Caco-2 (cell line): ENCODE results near the gene UGT1A9. TPM values are rescaled to one million over a fixed set of nuclear protein-coding genes. Genes with fewer than 3 reads are reported as not detected.

Source experiments
- BruUV-seq: library from RNA; stranded (reverse); fragments of 400-500 nt; replicated peaks from 2 replicates; lab custom pipeline; 2021; lab: Mats Ljungman, UMichigan
- CTCF ChIA-PET: fragments of 300-600 bp; sonication (Branson Sonifier 250); formaldehyde crosslinking; loops from one replicate; lab custom pipeline; 2022; ENCODE audit warnings: antibody characterized with exemption; lab: Charles Lee
- POLR2A ChIA-PET: fragments of 300-600 bp; sonication (Branson Sonifier 250); formaldehyde crosslinking; loops from one replicate; lab custom pipeline; 2022; ENCODE audit warnings: antibody characterized with exemption; lab: Charles Lee
- DNase-seq, 2 experiments: peaks; one replicate each; pipeline versions ENCODE4 v3.0.0 to v3.0.0-alpha.2; 2020 to 2022
- H3K27me3 ChIP-seq: replicated peaks from 2 replicates; pipeline ENCODE4 v1.6.0; 2011; ENCODE audit warnings: low read length; ENCODE audit not compliant: control insufficient read depth, insufficient read depth
- H3K36me3 ChIP-seq: 2 replicates; pipeline ENCODE4 v1.5.1; 2011; ENCODE audit warnings: low read length; ENCODE audit not compliant: control insufficient read depth, insufficient read depth
- H3K4me1 ChIP-seq: fragments of 250-450 bp; sonication (Bioruptor Pico); 2 replicates; pipeline ENCODE4 v1.5.1; 2020; ENCODE audit warnings: mild to moderate bottlenecking
- H3K4me3 ChIP-seq: 2 replicates; pipeline ENCODE4 v1.5.1; 2011; ENCODE audit warnings: low read depth, mild to moderate bottlenecking, control low read depth, low read length
- H3K9me3 ChIP-seq: fragments of 250-450 bp; sonication (Bioruptor Pico); 2 replicates; pipeline ENCODE4 v1.5.1; 2020; ENCODE audit warnings: mild to moderate bottlenecking, moderate library complexity
- H3K27ac Mint-ChIP-seq: one replicate; pipeline ENCODE4 v1.8.0; 2022; ENCODE audit warnings: mixed read lengths; ENCODE audit not compliant: unreplicated experiment
- H3K27me3 Mint-ChIP-seq: one replicate; pipeline ENCODE4 v1.8.0; 2022; ENCODE audit warnings: mixed read lengths; ENCODE audit not compliant: insufficient read depth, unreplicated experiment
- H3K36me3 Mint-ChIP-seq: one replicate; pipeline ENCODE4 v1.8.0; 2022; ENCODE audit warnings: mild to moderate bottlenecking, mixed read lengths; ENCODE audit not compliant: insufficient read depth, unreplicated experiment
- H3K4me1 Mint-ChIP-seq: one replicate; pipeline ENCODE4 v1.8.0; 2022; ENCODE audit warnings: low read depth, mixed read lengths; ENCODE audit not compliant: unreplicated experiment
- H3K4me3 Mint-ChIP-seq: one replicate; pipeline ENCODE4 v1.8.0; 2022; ENCODE audit warnings: mild to moderate bottlenecking, moderate library complexity, mixed read lengths; ENCODE audit not compliant: unreplicated experiment
- H3K9me3 Mint-ChIP-seq: one replicate; pipeline ENCODE4 v1.8.0; 2022; ENCODE audit warnings: mixed read lengths; ENCODE audit not compliant: unreplicated experiment
- CTCF ChIP-seq, 2 experiments: fragments of 200-600 bp in 1 of 2; IDR thresholded peaks; 1 replicate in 1 of 2; 2 replicates in 1 of 2; pipeline versions ENCODE4 v1.5.1 to v1.8.0; 2011 to 2022; ENCODE audit warnings: antibody characterized with exemption in 1 of 2, control low read depth in 1 of 2, inconsistent platforms in 1 of 2, low read depth in 1 of 2, low read length in 1 of 2, mild to moderate bottlenecking in 1 of 2, moderate library complexity in 1 of 2; ENCODE audit not compliant: insufficient read depth in 1 of 2, severe bottlenecking in 1 of 2, unreplicated experiment in 1 of 2
- intact Hi-C: fragments of 100-400 bp; cut with micrococcal nuclease; formaldehyde crosslinking; loops from one replicate; pipeline ENCODE4 v1.10.0; 2022; ENCODE audit not compliant: unreplicated experiment
- total RNA-seq: library from RNA; stranded (reverse); gene quantifications from 2 replicates; pipeline ENCODE4 v1.2.3, GENCODE V29; 2022

The UGT1A9 gene
- total RNA-seq, 1 experiment from 2014 or later = 0.20 TPM

- Mint-ChIP-seq H3K27me3 (no peaks in the 10 kb centered on the region), H3K4me3 (no peak overlapping the region), H3K4me1 (no peaks in the 10 kb centered on the region), H3K27ac (no peak overlapping the region), H3K36me3 (no peaks in the 10 kb centered on the region), H3K9me3 (no peaks in the 10 kb centered on the region)
- intact Hi-C loops = no loop called here
- H3K9me3 ChIP-seq = no peaks in the 10 kb centered on the region
- no TSS peak for BruUV-seq
- H3K4me3 ChIP-seq = no peak overlapping the region
- H3K4me1 ChIP-seq = no peaks in the 10 kb centered on the region
- CTCF ChIA-PET = no interaction called here
- POLR2A ChIA-PET = no interaction called here
- DNase-seq = no peak
- no peaks in the 10 kb centered on the region for H3K36me3 ChIP-seq
- no peak for TF ChIP-seq CTCF (IDR thresholded peaks at IDR 0.05; ENCODE audit: insufficient read depth in 1 of 2, low read depth in 1 of 2, low read length in 1 of 2, severe bottlenecking in 1 of 2, unreplicated experiment in 1 of 2)
- no peaks in the 10 kb centered on the region for H3K27me3 ChIP-seq
Observed at GRCh38 chr2:233789554-233789953, 117.9 kb downstream of the UGT1A9 start.

GRCh38 chr2:233791151-233791882, 119.6 kb downstream of the UGT1A9 start:
- BruUV-seq = no TSS peak
- Histone ChIP-seq H3K4me1 (no peaks in the 10 kb centered on the region), H3K9me3 (no peaks in the 10 kb centered on the region), H3K4me3 (no peak overlapping the region), H3K27me3 (no peaks in the 10 kb centered on the region), H3K36me3 (no peaks in the 10 kb centered on the region)
- CTCF ChIA-PET = no interaction called here
- H3K9me3 Mint-ChIP-seq = no peaks in the 10 kb centered on the region
- no peaks in the 10 kb centered on the region for H3K4me1 Mint-ChIP-seq
- no peak for TF ChIP-seq CTCF (IDR thresholded peaks at IDR 0.05; ENCODE audit: insufficient read depth in 1 of 2, low read depth in 1 of 2, low read length in 1 of 2, severe bottlenecking in 1 of 2, unreplicated experiment in 1 of 2)
- intact Hi-C loops = no loop called here
- no peaks in the 10 kb centered on the region for H3K36me3 Mint-ChIP-seq
- H3K27ac Mint-ChIP-seq = no peak overlapping the region
- DNase-seq = no peak
- POLR2A ChIA-PET = no interaction called here
- no peak overlapping the region for H3K4me3 Mint-ChIP-seq
- no peaks in the 10 kb centered on the region for H3K27me3 Mint-ChIP-seq

GRCh38 chr2:233791883-233792329, 120.2 kb downstream of the UGT1A9 start:
- ChIA-PET POLR2A (no interaction called here), CTCF (interaction anchor here (0.7 kb wide), 1 partner anchor 137 kb away, joined by 3 read pairs; no protein-coding TSS in a partner anchor)
- no peaks in the 10 kb centered on the region for H3K27me3 ChIP-seq
- Mint-ChIP-seq H3K27me3 (no peaks in the 10 kb centered on the region), H3K9me3 (no peaks in the 10 kb centered on the region), H3K36me3 (no peaks in the 10 kb centered on the region), H3K4me1 (no peaks in the 10 kb centered on the region), H3K27ac (no peak overlapping the region), H3K4me3 (no peak overlapping the region)
- no peaks in the 10 kb centered on the region for H3K4me1 ChIP-seq
- DNase-seq = no peak
- no peaks in the 10 kb centered on the region for H3K36me3 ChIP-seq
- H3K4me3 ChIP-seq = no peak overlapping the region
- intact Hi-C loops = no loop called here
- H3K9me3 ChIP-seq = no peaks in the 10 kb centered on the region
- TF ChIP-seq CTCF (IDR thresholded peaks at IDR 0.05; ENCODE audit: insufficient read depth in 1 of 2, low read depth in 1 of 2, low read length in 1 of 2, severe bottlenecking in 1 of 2, unreplicated experiment in 1 of 2) = no peak
- BruUV-seq = no TSS peak
